K562 (cell line): Measurements from ENCODE around the gene LRRC8E. TPM values are rescaled to one million over a fixed set of nuclear protein-coding genes. Genes with fewer than 3 reads are reported as not detected.

ENCODE experiments used
- CREB1 ChIP-seq, 2 experiments: sonication (generic) in 1 of 2; formaldehyde crosslinking in 1 of 2; IDR thresholded peaks; 2 replicates each; pipeline versions ENCODE4 v1.6.1 to v1.8.0; 2012 to 2022; ENCODE audit warnings: inconsistent platforms in 1 of 2, mild to moderate bottlenecking in 1 of 2, missing genetic modification reagents in 1 of 2, moderate library complexity in 1 of 2
- FOXJ3 ChIP-seq: sonication (generic); formaldehyde crosslinking; IDR thresholded peaks from 2 replicates; pipeline ENCODE4 v1.4.0; 2020; ENCODE audit warnings: mild to moderate bottlenecking, missing genetic modification reagents
- FOXO4 ChIP-seq: fragments of 450-650 bp; formaldehyde crosslinking; IDR thresholded peaks from 2 replicates; pipeline ENCODE4 v1.4.0; 2020; ENCODE audit warnings: mild to moderate bottlenecking, moderate library complexity
- HNRNPH1 ChIP-seq: fragments of 200-400 bp; formaldehyde crosslinking; optimal IDR thresholded peaks from 2 replicates; pipeline ENCODE3; 2017; ENCODE audit warnings: low read depth, mild to moderate bottlenecking, low read length, moderate library complexity
- KLF6 ChIP-seq: fragments of 250-450 bp; sonication (Bioruptor Pico); IDR thresholded peaks from 2 replicates; pipeline ENCODE4 v1.4.0; 2020; ENCODE audit warnings: mild to moderate bottlenecking, moderate library complexity, borderline replicate concordance
- POLR3A ChIP-seq: IDR thresholded peaks from 2 replicates; pipeline ENCODE4 v1.6.1; 2011; ENCODE audit warnings: borderline replicate concordance, mild to moderate bottlenecking, moderate library complexity; ENCODE audit not compliant: insufficient read length, insufficient read depth; ENCODE audit errors: extremely low read depth
- SFPQ ChIP-seq: fragments of 200-400 bp; formaldehyde crosslinking; IDR thresholded peaks from 2 replicates; pipeline ENCODE4 v1.6.1; 2017; ENCODE audit warnings: mild to moderate bottlenecking, low read depth, low read length, moderate library complexity
- SMARCA5 ChIP-seq: fragments of 450-650 bp; IDR thresholded peaks from 2 replicates; pipeline ENCODE4 v1.6.1; 2016
- SP1 ChIP-seq: sonication (generic); formaldehyde crosslinking; IDR thresholded peaks from 2 replicates; pipeline ENCODE4 v1.8.1; 2022; ENCODE audit warnings: mild to moderate bottlenecking, missing genetic modification reagents
- ZBED1 ChIP-seq: IDR thresholded peaks from 2 replicates; pipeline ENCODE4 v1.6.1; 2014
- ZNF232 ChIP-seq: sonication (generic); formaldehyde crosslinking; IDR thresholded peaks from 2 replicates; pipeline ENCODE4 v1.8.0; 2022; ENCODE audit warnings: mild to moderate bottlenecking, missing genetic modification reagents
- ZNF583 ChIP-seq: fragments of 250-450 bp; sonication (Bioruptor Pico); IDR thresholded peaks from 2 replicates; pipeline ENCODE4 v1.4.0; 2020
- polyA plus RNA-seq, 8 experiments: library from polyadenylated mRNA; depleted of rRNA in 4 of 8; stranded (reverse) in 5 of 8; unstranded in 3 of 8; fragments of >200 nt; fragmentation: Nextera tagmentation in 2 of 8; fragmentation: Illumina TruSeq in 1 of 8; extraction: Ambion mirVana in 2 of 8; extraction: Trizol in 1 of 8; gene quantifications; 2 replicates each; pipeline versions ENCODE4 v1.2.1 to v1.2.3, GENCODE V29; 2011 to 2014; ENCODE audit warnings: inconsistent platforms in 1 of 8, missing spikeins in 1 of 8
- total RNA-seq, 7 experiments: library from RNA; depleted of rRNA in 6 of 7; stranded (reverse); fragments of >200 nt in 6 of 7; fragmentation: Illumina TruSeq in 2 of 7; extraction: Trizol in 2 of 7; gene quantifications; 2 replicates each; pipeline versions ENCODE4 v1.2.1 to v1.2.3, GENCODE V29; 2011 to 2021; ENCODE audit warnings: low replicate concordance in 1 of 7
- TF ChIP-seq, protein P1 (sequence below), 2 experiments: fragments of 450-650 bp; IDR thresholded peaks; 2 replicates each; pipeline ENCODE4 v1.6.1; 2016; ENCODE audit warnings: mild to moderate bottlenecking in 2 of 2, borderline replicate concordance in 1 of 2, low read depth in 1 of 2, moderate library complexity in 1 of 2

LRRC8E gene
- total and polyA plus RNA-seq, 9 of the 15 experiments (the other 6 are each of a cell fraction or from before 2014, with no cell fraction given), result 0.08 to 5.7 (median 3.5) TPM; not detected in 1

DNA sequence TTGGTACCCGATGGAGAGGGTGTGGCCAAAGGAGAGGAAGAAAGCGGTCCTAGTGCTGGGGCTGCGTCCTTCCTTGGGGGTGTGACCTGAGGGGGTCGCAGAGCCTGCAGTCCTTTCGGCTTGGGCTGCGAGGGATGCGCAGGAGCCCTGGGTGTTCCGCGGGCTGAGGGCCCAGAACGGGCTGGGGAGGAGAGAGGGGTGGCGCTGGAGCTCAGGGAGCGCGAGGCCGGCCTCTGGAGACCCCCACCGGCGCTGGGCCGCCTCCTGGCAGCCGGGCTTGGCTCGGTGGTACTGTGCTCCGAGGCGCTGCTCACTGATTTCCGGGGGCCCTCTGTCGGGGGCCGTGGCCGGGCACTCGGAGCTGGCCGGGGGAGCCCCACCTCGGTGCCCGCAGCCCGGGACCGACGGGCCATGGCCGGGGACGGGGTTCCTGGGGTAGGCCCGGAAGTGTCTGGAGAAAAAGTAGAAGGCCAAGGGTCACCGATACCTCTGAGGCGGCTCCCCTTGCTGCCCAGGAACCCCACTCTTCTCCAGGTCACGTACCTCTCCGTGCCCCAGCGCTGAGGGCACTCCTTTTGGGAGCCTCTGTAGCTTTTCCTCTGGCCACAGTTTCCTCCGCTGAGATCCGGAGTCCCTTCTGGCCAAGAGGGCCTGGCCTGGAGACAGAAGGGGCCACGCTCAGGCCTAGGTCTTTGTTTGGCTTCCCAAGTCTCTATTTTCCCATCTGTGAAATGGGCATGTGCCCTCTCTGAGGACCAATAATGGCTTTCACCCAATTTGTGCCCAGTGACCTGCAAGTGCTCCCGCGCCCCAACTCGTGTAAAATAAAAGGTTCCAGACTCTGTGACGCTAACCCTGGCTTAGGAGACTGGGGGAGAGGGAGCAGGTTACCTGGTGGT, 15.8 kb upstream of the LRRC8E start (continued):
- TF ChIP-seq FOXO4 (CRISPR knock-in tag) (no peak), SMARCA5 (peak; percentile 84), ZNF583 (CRISPR knock-in tag) (no peak), HNRNPH1 (no peak), SFPQ (no peak), ZBED1 (no peak), ZNF232 (CRISPR knock-in tag) (no peak), CREB1 (IDR thresholded peaks at IDR 0.05) (no peak), CREB1 (CRISPR knock-in tag; IDR thresholded peaks at IDR 0.05) (0 out of 2 replicates have a peak, but pooled peaks have one; percentile 22), KLF6 (CRISPR knock-in tag) (no peak), FOXJ3 (CRISPR knock-in tag) (no peak), SP1 (CRISPR knock-in tag) (no peak), POLR3A (no peak)
- TF ChIP-seq, protein P1, sequence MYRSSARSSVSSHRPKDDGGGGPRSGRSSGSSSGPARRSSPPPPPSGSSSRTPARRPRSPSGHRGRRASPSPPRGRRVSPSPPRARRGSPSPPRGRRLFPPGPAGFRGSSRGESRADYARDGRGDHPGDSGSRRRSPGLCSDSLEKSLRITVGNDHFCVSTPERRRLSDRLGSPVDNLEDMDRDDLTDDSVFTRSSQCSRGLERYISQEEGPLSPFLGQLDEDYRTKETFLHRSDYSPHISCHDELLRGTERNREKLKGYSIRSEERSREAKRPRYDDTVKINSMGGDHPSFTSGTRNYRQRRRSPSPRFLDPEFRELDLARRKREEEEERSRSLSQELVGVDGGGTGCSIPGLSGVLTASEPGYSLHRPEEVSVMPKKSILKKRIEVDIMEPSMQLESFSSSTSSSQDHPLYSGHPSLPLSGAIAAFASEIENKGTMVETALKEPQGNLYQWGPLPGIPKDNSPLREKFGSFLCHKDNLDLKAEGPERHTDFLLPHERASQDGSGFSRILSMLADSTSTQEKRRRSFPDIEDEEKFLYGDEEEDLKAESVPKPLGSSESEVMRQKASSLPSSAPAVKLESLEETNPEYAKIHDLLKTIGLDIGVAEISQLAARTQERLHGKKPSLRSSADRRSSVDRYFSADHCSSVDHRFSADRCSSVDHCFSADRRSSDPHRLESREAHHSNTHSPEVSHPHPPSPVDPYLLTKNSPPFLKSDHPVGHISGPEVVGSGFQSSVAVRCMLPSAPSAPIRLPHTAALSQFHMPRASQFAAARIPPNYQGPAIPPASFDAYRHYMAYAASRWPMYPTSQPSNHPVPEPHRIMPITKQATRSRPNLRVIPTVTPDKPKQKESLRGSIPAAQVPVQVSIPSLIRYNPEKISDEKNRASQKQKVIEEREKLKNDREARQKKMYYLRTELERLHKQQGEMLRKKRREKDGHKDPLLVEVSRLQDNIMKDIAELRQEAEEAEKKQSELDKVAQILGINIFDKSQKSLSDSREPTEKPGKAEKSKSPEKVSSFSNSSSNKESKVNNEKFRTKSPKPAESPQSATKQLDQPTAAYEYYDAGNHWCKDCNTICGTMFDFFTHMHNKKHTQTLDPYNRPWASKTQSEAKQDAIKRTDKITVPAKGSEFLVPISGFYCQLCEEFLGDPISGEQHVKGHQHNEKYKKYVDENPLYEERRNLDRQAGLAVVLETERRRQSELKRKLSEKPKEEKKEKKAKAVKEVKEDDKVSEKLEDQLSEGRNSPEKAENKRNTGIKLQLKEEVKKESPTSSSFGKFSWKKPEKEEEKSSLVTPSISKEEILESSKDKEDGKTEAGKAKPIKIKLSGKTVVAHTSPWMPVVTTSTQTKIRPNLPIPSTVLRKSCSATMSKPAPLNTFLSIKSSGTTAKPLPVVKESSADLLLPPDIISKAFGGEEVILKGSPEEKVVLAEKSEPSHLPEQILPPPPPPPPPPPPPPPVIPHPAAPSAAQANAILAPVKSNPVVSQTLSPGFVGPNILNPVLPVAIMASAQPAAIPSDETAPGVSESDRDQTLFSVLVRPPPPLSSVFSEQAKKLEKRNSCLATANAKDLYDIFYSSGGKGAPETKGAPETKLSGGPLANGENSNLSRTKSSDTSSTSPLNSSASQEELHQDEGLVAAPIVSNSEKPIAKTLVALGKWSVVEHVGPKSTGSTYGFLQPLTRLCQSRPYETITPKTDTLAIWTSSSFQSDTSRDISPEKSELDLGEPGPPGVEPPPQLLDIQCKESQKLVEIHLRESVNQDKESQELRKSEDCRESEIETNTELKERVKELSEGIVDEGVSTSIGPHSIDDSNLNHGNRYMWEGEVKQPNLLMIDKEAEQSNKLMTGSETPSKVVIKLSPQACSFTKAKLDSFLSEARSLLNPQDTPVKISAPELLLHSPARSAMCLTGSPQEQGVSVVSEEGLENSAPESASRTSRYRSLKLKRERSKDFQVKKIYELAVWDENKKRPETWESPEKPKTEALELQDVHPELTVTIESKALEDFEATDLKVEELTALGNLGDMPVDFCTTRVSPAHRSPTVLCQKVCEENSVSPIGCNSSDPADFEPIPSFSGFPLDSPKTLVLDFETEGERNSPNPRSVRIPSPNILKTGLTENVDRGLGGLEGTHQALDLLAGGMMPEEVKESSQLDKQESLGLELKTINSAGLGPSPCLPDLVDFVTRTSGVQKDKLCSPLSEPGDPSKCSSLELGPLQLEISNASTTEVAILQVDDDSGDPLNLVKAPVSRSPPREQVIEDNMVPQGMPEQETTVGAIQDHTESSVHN (IDR thresholded peaks at IDR 0.05; ENCODE audit: borderline replicate concordance in 1 of 2, low read depth in 1 of 2), result no peak
